ENCODE results near the gene HOXB3. TPM values are rescaled to one million over a fixed set of nuclear protein-coding genes. Genes with fewer than 3 reads are reported as not detected.

The HOXB3 gene
- total and polyA plus RNA-seq, 4 donors = 23.8 to 162 (median 94.8) TPM

GRCh38 chr17:48547808-48548522 is 42.1 kb downstream of the HOXB3 start:
- Histone ChIP-seq H3K4me3 (ENCODE audit: low read depth, low read length) (peak overlapping the region; percentile 28), H3K4me1 (ENCODE audit: control insufficient read depth, insufficient read depth, low read length) (peaks cover 65% of the 10 kb centered on the region), H3K9me3 (ENCODE audit: control insufficient read depth, insufficient read depth, low read length) (no peaks in the 10 kb centered on the region), H3K27me3 (ENCODE audit: control insufficient read depth, insufficient read depth, low read length) (no peaks in the 10 kb centered on the region), H3K36me3 (ENCODE audit: control insufficient read depth, insufficient read depth, low read length) (peaks cover 28% of the 10 kb centered on the region), H3K27ac (ENCODE audit: low read depth, low read length) (peak overlapping the region; percentile 99)
- 2% methylated on average over 16 of the region's 24 CpGs for WGBS (ENCODE audit: insufficient coverage)
- peak in 5 of 6 donors; percentile 52 to 89 (median 74) for DNase-seq (ENCODE audit: low read depth in 4 of 6, low spot score in 6 of 6)

GRCh38 chr17:48546924-48547807 is 42.9 kb downstream of the HOXB3 start:
- H3K27ac ChIP-seq (ENCODE audit: low read depth, low read length) = peak overlapping the region; percentile 99
- peaks cover 30% of the 10 kb centered on the region for H3K36me3 ChIP-seq (ENCODE audit: control insufficient read depth, insufficient read depth, low read length)
- H3K9me3 ChIP-seq (ENCODE audit: control insufficient read depth, insufficient read depth, low read length) = no peaks in the 10 kb centered on the region
- no peaks in the 10 kb centered on the region for H3K27me3 ChIP-seq (ENCODE audit: control insufficient read depth, insufficient read depth, low read length)
- peak in 5 of 6 donors; percentile 73 to 95 (median 80) for DNase-seq (ENCODE audit: low read depth in 4 of 6, low spot score in 6 of 6)
- 9% methylated on average over 4 of the region's 10 CpGs for WGBS (ENCODE audit: insufficient coverage)
- peaks cover 57% of the 10 kb centered on the region for H3K4me1 ChIP-seq (ENCODE audit: control insufficient read depth, insufficient read depth, low read length)
- peak overlapping the region; percentile 28 for H3K4me3 ChIP-seq (ENCODE audit: low read depth, low read length)

GRCh38 chr17:48546137-48546923 is 43.7 kb downstream of the HOXB3 start:
- Histone ChIP-seq H3K4me3 (ENCODE audit: low read depth, low read length) (peak overlapping the region; percentile 28), H3K27ac (ENCODE audit: low read depth, low read length) (peak overlapping the region; percentile 99), H3K9me3 (ENCODE audit: control insufficient read depth, insufficient read depth, low read length) (no peaks in the 10 kb centered on the region), H3K36me3 (ENCODE audit: control insufficient read depth, insufficient read depth, low read length) (peaks cover 26% of the 10 kb centered on the region), H3K27me3 (ENCODE audit: control insufficient read depth, insufficient read depth, low read length) (no peaks in the 10 kb centered on the region), H3K4me1 (ENCODE audit: control insufficient read depth, insufficient read depth, low read length) (peaks cover 49% of the 10 kb centered on the region)
- peak in 5 of 6 donors; percentile 55 to 88 (median 64) for DNase-seq (ENCODE audit: low read depth in 4 of 6, low spot score in 6 of 6)
- WGBS (ENCODE audit: insufficient coverage) = 9% methylated on average over 4 of the region's 10 CpGs

- Histone ChIP-seq H3K4me3 (ENCODE audit: low read depth, low read length) (peak overlapping the region; percentile 86), H3K4me1 (ENCODE audit: control insufficient read depth, insufficient read depth, low read length) (peaks cover 47% of the 10 kb centered on the region), H3K36me3 (ENCODE audit: control insufficient read depth, insufficient read depth, low read length) (peaks cover 23% of the 10 kb centered on the region), H3K27ac (ENCODE audit: low read depth, low read length) (peak overlapping the region; percentile 99), H3K27me3 (ENCODE audit: control insufficient read depth, insufficient read depth, low read length) (no peaks in the 10 kb centered on the region), H3K9me3 (ENCODE audit: control insufficient read depth, insufficient read depth, low read length) (no peaks in the 10 kb centered on the region)
- peak in 4 of 6 donors; percentile 14 to 60 (median 34) for DNase-seq (ENCODE audit: low read depth in 4 of 6, low spot score in 6 of 6)
- WGBS (ENCODE audit: insufficient coverage) = 33% methylated on average over 1 of the region's 1 CpG
Measured at GRCh38 chr17:48545539-48545938, 44.5 kb downstream of the HOXB3 start.

- DNase-seq (ENCODE audit: low read depth in 4 of 6, low spot score in 6 of 6) = peak in 5 of 6 donors; percentile 54 to 97 (median 77)
Measured at GRCh38 chr17:48545022-48545375, 45.0 kb downstream of the HOXB3 start, which contains the start of gene HOXB2. Gene HOXB2, minus strand, starts transcription at chr17:48545109. Its CDS starts 198 bp downstream, at chr17:48544911.

GRCh38 chr17:48544349-48545021 is 45.6 kb downstream of the HOXB3 start:
- Histone ChIP-seq H3K36me3 (ENCODE audit: control insufficient read depth, insufficient read depth, low read length) (peaks cover 14% of the 10 kb centered on the region), H3K9me3 (ENCODE audit: control insufficient read depth, insufficient read depth, low read length) (no peaks in the 10 kb centered on the region), H3K27ac (ENCODE audit: low read depth, low read length) (peak overlapping the region; percentile 99), H3K4me3 (ENCODE audit: low read depth, low read length) (peak overlapping the region; percentile 86), H3K4me1 (ENCODE audit: control insufficient read depth, insufficient read depth, low read length) (peaks cover 42% of the 10 kb centered on the region), H3K27me3 (ENCODE audit: control insufficient read depth, insufficient read depth, low read length) (no peaks in the 10 kb centered on the region)
- WGBS (ENCODE audit: insufficient coverage) = 1% methylated on average over 18 of the region's 38 CpGs
- DNase-seq (ENCODE audit: low read depth in 4 of 6, low spot score in 6 of 6) = peak; percentile 78 to 97 (median 88)

More at GRCh38 chr17:48545022-48545375, 45.0 kb downstream of the HOXB3 start, which contains the start of gene HOXB2:
- Histone ChIP-seq H3K27ac (ENCODE audit: low read depth, low read length) (peak within 1 kb of the TSS; percentile 99), H3K36me3 (ENCODE audit: control insufficient read depth, insufficient read depth, low read length) (peaks cover 17% of the 10 kb centered on the region), H3K4me3 (ENCODE audit: low read depth, low read length) (peak within 1 kb of the TSS; percentile 86), H3K9me3 (ENCODE audit: control insufficient read depth, insufficient read depth, low read length) (no peaks in the 10 kb centered on the region), H3K4me1 (ENCODE audit: control insufficient read depth, insufficient read depth, low read length) (peaks cover 45% of the 10 kb centered on the region), H3K27me3 (ENCODE audit: control insufficient read depth, insufficient read depth, low read length) (no peaks in the 10 kb centered on the region)
- WGBS (ENCODE audit: insufficient coverage) = 0% methylated on average over 7 of the region's 12 CpGs

- H3K9me3 ChIP-seq (ENCODE audit: control insufficient read depth, insufficient read depth, low read length) = no peaks in the 10 kb centered on the region
- H3K4me3 ChIP-seq (ENCODE audit: low read depth, low read length) = peak overlapping the region; percentile 86
- WGBS (ENCODE audit: insufficient coverage) = 0% methylated on average over 14 of the region's 20 CpGs
- DNase-seq (ENCODE audit: low read depth in 4 of 6, low spot score in 6 of 6) = peak in 3 of 6 donors; percentile 36 to 64 (median 50)
- no peaks in the 10 kb centered on the region for H3K27me3 ChIP-seq (ENCODE audit: control insufficient read depth, insufficient read depth, low read length)
- peak overlapping the region; percentile 99 for H3K27ac ChIP-seq (ENCODE audit: low read depth, low read length)
- H3K4me1 ChIP-seq (ENCODE audit: control insufficient read depth, insufficient read depth, low read length) = peaks cover 41% of the 10 kb centered on the region
- peaks cover 14% of the 10 kb centered on the region for H3K36me3 ChIP-seq (ENCODE audit: control insufficient read depth, insufficient read depth, low read length)
Measured at GRCh38 chr17:48543854-48544348, 46.1 kb downstream of the HOXB3 start.

GRCh38 chr17:48543107-48543853 is 46.8 kb downstream of the HOXB3 start:
- Histone ChIP-seq H3K27me3 (ENCODE audit: control insufficient read depth, insufficient read depth, low read length) (no peaks in the 10 kb centered on the region), H3K36me3 (ENCODE audit: control insufficient read depth, insufficient read depth, low read length) (peaks cover 14% of the 10 kb centered on the region), H3K4me1 (ENCODE audit: control insufficient read depth, insufficient read depth, low read length) (peaks cover 37% of the 10 kb centered on the region), H3K27ac (ENCODE audit: low read depth, low read length) (peak overlapping the region; percentile 99), H3K9me3 (ENCODE audit: control insufficient read depth, insufficient read depth, low read length) (no peaks in the 10 kb centered on the region), H3K4me3 (ENCODE audit: low read depth, low read length) (peak overlapping the region; percentile 86)
- DNase-seq (ENCODE audit: low read depth in 4 of 6, low spot score in 6 of 6) = peak in 2 of 6 donors; percentile 39 to 66
- WGBS (ENCODE audit: insufficient coverage) = under 1% methylated on average over 71 of the region's 72 CpGs
